BJ (cell line): ENCODE measurements around the gene HNRNPA0. TPM values are rescaled to one million over a fixed set of nuclear protein-coding genes. Genes with fewer than 3 reads are reported as not detected.

Experiments used
- CTCF ChIA-PET: fragments of 350-600 bp; formaldehyde crosslinking; extraction: SDS; loops from one replicate; lab custom pipeline; 2021; ENCODE audit warnings: antibody characterized with exemption, inconsistent platforms; lab: Yijun Ruan, JAX
- POLR2A ChIA-PET: fragments of 300-600 bp; sonication (Branson Sonifier 250); formaldehyde crosslinking; extraction: SDS; loops from one replicate; lab custom pipeline; 2021; ENCODE audit warnings: antibody characterized with exemption; lab: Charles Lee
- DNase-seq: peaks from one replicate; pipeline ENCODE4 v3.0.0-alpha.2; 2011; ENCODE audit warnings: low read depth
- H3K27me3 ChIP-seq: 2 replicates; pipeline ENCODE4 v1.6.0; 2011; ENCODE audit warnings: low read length; ENCODE audit not compliant: control insufficient read depth, insufficient read depth
- H3K36me3 ChIP-seq: 2 replicates; pipeline ENCODE4 v1.5.1; 2011; ENCODE audit warnings: low read length; ENCODE audit not compliant: control insufficient read depth, insufficient read depth
- H3K4me3 ChIP-seq: 2 replicates; pipeline ENCODE4 v1.5.1; 2011; ENCODE audit warnings: low read depth, mild to moderate bottlenecking, control low read depth, low read length
- CTCF ChIP-seq: IDR thresholded peaks from 2 replicates; pipeline ENCODE4 v1.5.1; 2011; ENCODE audit warnings: low read depth, mild to moderate bottlenecking, control low read depth, inconsistent platforms, low read length, moderate library complexity; ENCODE audit not compliant: insufficient read depth
- polyA plus RNA-seq: library from polyadenylated mRNA; depleted of rRNA; stranded (reverse); fragments of >200 nt; gene quantifications from 2 replicates; pipeline ENCODE4 v1.2.3, GENCODE V29; 2011

Gene HNRNPA0
- polyA plus RNA-seq, 1 experiment = 10.2 TPM

- POLR2A ChIA-PET = no interaction called here
- H3K36me3 ChIP-seq = no peaks in the 10 kb centered on the region
- H3K4me3 ChIP-seq = no peak overlapping the region
- TF ChIP-seq CTCF = no peak
- no peaks in the 10 kb centered on the region for H3K27me3 ChIP-seq
- CTCF ChIA-PET = interaction anchor here (0.8 to 14.5 kb wide), 2 partner anchors 76 to 932 kb away, joined by 3 to 247 read pairs; no protein-coding TSS in a partner anchor
- DNase-seq = no peak
Measured at GRCh38 chr5:137734331-137734730, 19.8 kb downstream of the HNRNPA0 start.

- Histone ChIP-seq H3K4me3 (no peak overlapping the region), H3K27me3 (no peaks in the 10 kb centered on the region), H3K36me3 (no peaks in the 10 kb centered on the region)
- DNase-seq = no peak
- POLR2A ChIA-PET = no interaction called here
- CTCF ChIA-PET = interaction anchor here (14.5 kb wide), 1 partner anchor 76 kb away, joined by 247 read pairs; no protein-coding TSS in a partner anchor
- no peak for TF ChIP-seq CTCF
Measured at GRCh38 chr5:137733922-137734321, 20.2 kb downstream of the HNRNPA0 start.

DNA sequence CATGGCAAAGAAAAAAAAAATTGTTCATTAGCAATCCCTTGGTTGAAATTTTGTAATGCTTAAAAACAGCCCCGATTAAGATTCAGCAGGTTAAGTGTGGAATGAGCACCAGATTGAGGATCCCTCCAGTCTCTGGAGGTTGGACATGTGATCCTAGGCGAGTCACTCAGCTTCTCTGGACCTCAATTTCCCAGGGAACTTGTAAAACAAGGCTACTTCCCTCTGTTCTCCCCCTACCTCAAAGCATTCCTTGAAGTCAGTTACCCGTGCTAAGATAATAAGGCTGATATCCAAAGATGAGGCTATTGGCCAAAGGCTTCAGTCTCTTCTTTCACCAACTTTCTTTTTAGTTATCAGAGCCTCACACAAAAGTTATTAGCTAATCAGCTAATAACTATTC lies 21.2 kb downstream of the HNRNPA0 start:
- POLR2A ChIA-PET = no interaction called here
- TF ChIP-seq CTCF = no peak
- no peak for DNase-seq
- CTCF ChIA-PET = interaction anchor here (3.0 to 14.5 kb wide), 2 partner anchors 9 to 75 kb away, joined by 10 to 247 read pairs; no protein-coding TSS in a partner anchor
- Histone ChIP-seq H3K27me3 (no peaks in the 10 kb centered on the region), H3K4me3 (no peak overlapping the region), H3K36me3 (no peaks in the 10 kb centered on the region)

GRCh38 chr5:137731176-137731575 lies 23.0 kb downstream of the HNRNPA0 start:
- Histone ChIP-seq H3K4me3 (no peak overlapping the region), H3K36me3 (no peaks in the 10 kb centered on the region), H3K27me3 (no peaks in the 10 kb centered on the region)
- no peak for TF ChIP-seq CTCF
- no peak for DNase-seq
- ChIA-PET CTCF (interaction anchor here (0.9 to 14.5 kb wide), 8 partner anchors 10 to 866 kb away, joined by 3 to 247 read pairs (median 4); no protein-coding TSS in a partner anchor), POLR2A (no interaction called here)

- no peak overlapping the region for H3K4me3 ChIP-seq
- DNase-seq = no peak
- ChIA-PET CTCF (interaction anchor here (0.9 to 3.0 kb wide), 5 partner anchors 12 to 865 kb away, joined by 3 to 10 read pairs (median 4); no protein-coding TSS in a partner anchor), POLR2A (no interaction called here)
- H3K36me3 ChIP-seq = no peaks in the 10 kb centered on the region
- TF ChIP-seq CTCF = no peak
- no peaks in the 10 kb centered on the region for H3K27me3 ChIP-seq
Measured at GRCh38 chr5:137730336-137730735, 23.8 kb downstream of the HNRNPA0 start.
